GM21825 (cell line): Measurements from ENCODE around the gene DNAJC2.
"Not testable (repeated sequence)": the region's sequence is repeated elsewhere in the genome, so short reads cannot be mapped to it uniquely, and the experiment has no call there.

Experiments
- ATAC-seq: cut with Tn5 transposase; IDR thresholded peaks from one replicate; pipeline ENCODE4 v1.9.1; 2021; ENCODE audit warnings: mild to moderate bottlenecking, moderate library complexity; ENCODE audit not compliant: unreplicated experiment

DNAJC2 gene

DNA sequence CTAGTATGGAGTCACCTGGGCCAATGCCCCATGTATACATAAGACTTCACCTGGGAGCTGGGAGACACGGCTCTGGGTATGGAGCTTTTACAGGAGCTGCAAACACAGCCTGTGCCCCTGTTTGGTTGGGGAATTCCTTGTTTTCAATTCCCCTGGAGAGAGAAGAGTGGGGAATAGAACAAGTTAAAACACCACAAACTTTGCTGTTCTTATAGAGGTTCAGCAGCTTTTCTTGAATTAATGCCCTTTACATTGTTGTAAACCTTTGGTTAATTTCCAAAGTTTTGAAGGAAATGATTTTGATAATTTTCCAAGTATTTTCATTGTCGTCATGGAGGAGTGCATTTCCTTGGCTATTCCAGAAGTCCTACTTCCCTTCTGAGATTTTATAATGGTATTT is 66.4 kb downstream of the DNAJC2 start:
- ATAC-seq = not testable (repeated sequence)

DNA sequence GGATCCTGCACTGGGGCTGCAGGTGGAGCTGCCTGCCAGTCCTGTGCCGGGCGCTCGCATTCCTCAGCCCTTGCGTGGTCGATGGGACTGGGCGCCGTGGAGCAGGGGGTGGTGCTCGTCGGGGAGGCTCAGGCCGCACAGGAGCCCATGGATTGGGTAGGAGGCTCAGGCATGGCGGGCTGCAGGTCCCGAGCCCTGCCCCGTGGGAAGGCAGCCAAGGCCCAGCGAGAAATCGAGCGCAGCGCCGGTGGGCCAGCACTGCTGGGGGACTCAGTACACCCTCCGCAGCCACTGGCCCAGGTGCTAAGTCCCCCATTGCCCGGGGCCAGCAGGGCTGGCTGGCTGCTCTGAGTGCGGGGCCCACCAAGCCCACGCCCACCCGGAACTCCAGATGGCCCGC is 69.7 kb downstream of the DNAJC2 start:
- not testable (repeated sequence) for ATAC-seq

DNA sequence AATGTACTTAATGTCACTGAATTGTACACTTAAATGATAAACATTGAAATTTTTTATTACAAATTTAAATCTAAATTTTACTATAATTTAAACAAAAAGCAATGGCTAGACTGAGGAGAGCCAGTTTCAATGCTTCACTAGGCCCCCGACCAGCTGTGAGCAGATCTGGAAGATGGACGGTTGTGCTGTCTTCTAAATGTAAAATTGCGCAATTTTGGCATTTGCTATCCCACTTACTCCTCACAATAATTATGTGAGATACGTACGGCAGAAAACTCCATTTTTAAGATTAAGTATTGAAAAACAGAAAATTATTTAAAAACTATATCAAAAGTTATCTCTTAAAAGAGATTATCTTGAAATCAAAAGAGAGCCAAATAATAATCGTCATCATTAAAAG is 71.2 kb downstream of the DNAJC2 start:
- ATAC-seq = not testable (repeated sequence)

DNA sequence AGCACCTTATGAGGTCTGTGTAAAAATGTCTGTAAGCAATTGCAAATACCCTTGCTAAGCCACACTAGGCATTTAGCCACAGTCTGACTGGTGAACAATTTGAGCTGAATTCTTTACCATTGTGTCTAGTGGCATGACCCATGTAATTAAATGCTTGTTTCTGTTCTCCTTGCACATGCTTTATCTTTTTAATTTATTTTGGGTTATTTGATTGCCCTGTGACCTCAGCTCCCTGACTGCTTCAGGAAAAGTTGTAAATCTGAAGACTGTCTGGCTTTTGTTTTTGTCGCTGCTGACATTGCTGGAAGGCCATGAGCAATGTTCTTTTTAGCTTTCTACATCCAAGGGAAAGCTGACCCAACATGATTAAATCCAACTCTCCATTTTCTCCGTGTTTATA is 78.3 kb downstream of the DNAJC2 start:
- ATAC-seq = not testable (repeated sequence)

DNA sequence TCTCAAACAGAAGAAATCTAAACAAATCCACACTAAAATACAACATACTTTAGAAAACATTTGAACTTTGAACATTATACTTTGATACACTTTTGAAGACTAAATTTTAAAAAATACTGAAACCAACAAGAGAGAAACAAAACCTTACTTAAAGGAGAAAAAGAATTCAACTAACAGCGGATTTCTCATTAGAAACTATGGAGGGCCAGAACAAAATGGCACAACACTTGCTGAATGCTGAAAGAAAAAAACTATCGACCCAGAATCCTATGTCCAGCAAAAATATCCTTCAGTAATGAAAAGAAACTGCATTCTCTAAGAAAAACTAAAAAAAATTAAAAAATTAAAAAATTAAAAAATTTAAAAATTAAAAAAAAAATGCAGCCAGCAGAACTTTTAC is 80.5 kb downstream of the DNAJC2 start:
- not testable (repeated sequence) for ATAC-seq
